Thoracic aorta (tissue), 2 donors: Measurements from ENCODE around the gene ADAMTS4. TPM values are rescaled to one million over a fixed set of nuclear protein-coding genes. Genes with fewer than 3 reads are reported as not detected.
A peak's percentile ranks its signal among the peaks of the same experiment; 100 is the strongest.

Experiments used
- ATAC-seq: fragments of 150-250 bp; one replicate; pipeline ENCODE4 v1.8.0; 2017; ENCODE audit warnings: low read depth; ENCODE audit not compliant: insufficient number of reproducible peaks, low FRiP score
- DNase-seq: peaks from one replicate; pipeline ENCODE4 v3.0.0-alpha.2; 2020; ENCODE audit warnings: low spot score
- H3K27ac ChIP-seq, 2 donors: fragments of 200-600 bp; sonication (generic); 1 replicate in 1 of 2; 2 replicates in 1 of 2; pipeline ENCODE4 v1.5.1; 2016; ENCODE audit warnings: mild to moderate bottlenecking in 2 of 2, moderate library complexity in 2 of 2
- H3K27me3 ChIP-seq: fragments of 200-600 bp; sonication (generic); replicated peaks from 2 replicates; pipeline ENCODE4 v1.6.0; 2016; ENCODE audit warnings: mild to moderate bottlenecking; ENCODE audit not compliant: insufficient read depth
- H3K36me3 ChIP-seq: fragments of 200-600 bp; sonication (generic); one replicate; pipeline ENCODE4 v1.5.1; 2016
- H3K4me1 ChIP-seq, 2 donors: fragments of 200-600 bp; sonication (generic); 1 replicate in 1 of 2; 2 replicates in 1 of 2; pipeline versions ENCODE4 v1.5.1 to v1.6.0; 2016; ENCODE audit warnings: low read depth in 2 of 2, mild to moderate bottlenecking in 1 of 2; ENCODE audit not compliant: control insufficient read depth in 1 of 2
- H3K4me3 ChIP-seq: fragments of 200-600 bp; sonication (generic); 2 replicates; pipeline ENCODE4 v1.5.1; 2016; ENCODE audit warnings: mild to moderate bottlenecking
- H3K9me3 ChIP-seq: fragments of 200-600 bp; sonication (generic); 2 replicates; pipeline ENCODE4 v1.5.1; 2016
- CTCF ChIP-seq: fragments of 200-600 bp; sonication (generic); IDR thresholded peaks from one replicate; pipeline ENCODE4 v1.5.1; 2019; ENCODE audit warnings: antibody characterized with exemption
- total RNA-seq, 2 donors: library from RNA; depleted of rRNA; stranded (reverse); fragments of >200 nt; gene quantifications; one replicate each; pipeline versions ENCODE4 v1.1.0 to v1.2.3, GENCODE V29; 2016

The ADAMTS4 gene
- total RNA-seq, 2 donors from 2014 or later = 15.0 to 171 TPM

- H3K4me3 ChIP-seq = no peak overlapping the region
- no peak for DNase-seq
Measured at GRCh38 chr1:161218301-161219077, 19.6 kb upstream of the ADAMTS4 start.

GRCh38 chr1:161217831-161218230 is 19.0 kb upstream of the ADAMTS4 start:
- Histone ChIP-seq H3K36me3 (peaks cover 19% of the 10 kb centered on the region), H3K27ac (peak overlapping the region in 1 of 2 donors; percentile 53), H3K4me1 (no peaks in the 10 kb centered on the region), H3K27me3 (no peaks in the 10 kb centered on the region), H3K4me3 (peak overlapping the region; percentile 44), H3K9me3 (no peaks in the 10 kb centered on the region)
- no peak for DNase-seq
- ATAC-seq = no peak
- TF ChIP-seq CTCF = no peak

More at GRCh38 chr1:161218301-161219077, 19.6 kb upstream of the ADAMTS4 start:
- no peak for TF ChIP-seq CTCF
- no peaks in the 10 kb centered on the region for H3K4me1 ChIP-seq
- ATAC-seq = no peak
- peaks cover 12% of the 10 kb centered on the region for H3K36me3 ChIP-seq
- no peak overlapping the region for H3K27ac ChIP-seq
- H3K9me3 ChIP-seq = no peaks in the 10 kb centered on the region
- no peaks in the 10 kb centered on the region for H3K27me3 ChIP-seq

GRCh38 chr1:161216945-161217712 is 18.3 kb upstream of the ADAMTS4 start:
- no peak for DNase-seq
- no peaks in the 10 kb centered on the region for H3K4me1 ChIP-seq

GRCh38 chr1:161215076-161215475 is 16.2 kb upstream of the ADAMTS4 start, which contains the start of gene FCER1G:
FCER1G (plus strand) TSS chr1:161215295; CDS start chr1:161215322, 27 bp downstream.
- ATAC-seq = no peak
- H3K4me3 ChIP-seq = peak within 1 kb of the TSS; percentile 59

More at GRCh38 chr1:161216945-161217712, 18.3 kb upstream of the ADAMTS4 start:
- no peaks in the 10 kb centered on the region for H3K27me3 ChIP-seq
- H3K36me3 ChIP-seq = peaks cover 26% of the 10 kb centered on the region
- no peaks in the 10 kb centered on the region for H3K9me3 ChIP-seq
- H3K4me3 ChIP-seq = peak overlapping the region; percentile 59
- peak; percentile 63 for ATAC-seq
- H3K27ac ChIP-seq = peak overlapping the region; percentile 53 to 60
- TF ChIP-seq CTCF = no peak

More at GRCh38 chr1:161215076-161215475, 16.2 kb upstream of the ADAMTS4 start, which contains the start of gene FCER1G:
- H3K27me3 ChIP-seq = no peaks in the 10 kb centered on the region
- H3K27ac ChIP-seq = peak within 1 kb of the TSS in 1 of 2 donors; percentile 53
- no peak for TF ChIP-seq CTCF
- no peak for DNase-seq
- H3K9me3 ChIP-seq = no peaks in the 10 kb centered on the region
- peaks cover 45% of the 10 kb centered on the region for H3K36me3 ChIP-seq
- no peaks in the 10 kb centered on the region for H3K4me1 ChIP-seq
